Stimulated activated CD4-positive, alpha-beta T cell treated with anti-CD3 and anti-CD28 coated beads, Interleukin-4, amount 100 ng/mL, for 4 hours (primary cell): ENCODE measurements around the gene CMTM7.
A peak's percentile ranks its signal among the peaks of the same experiment; 100 is the strongest.
"Not testable (repeated sequence)": the region's sequence is repeated elsewhere in the genome, so short reads cannot be mapped to it uniquely, and the experiment has no call there.

ENCODE experiments used
- DNase-seq, 2 experiments: peaks; one replicate each; pipeline ENCODE4 v3.0.0-alpha.2; 2020

Gene CMTM7

DNA sequence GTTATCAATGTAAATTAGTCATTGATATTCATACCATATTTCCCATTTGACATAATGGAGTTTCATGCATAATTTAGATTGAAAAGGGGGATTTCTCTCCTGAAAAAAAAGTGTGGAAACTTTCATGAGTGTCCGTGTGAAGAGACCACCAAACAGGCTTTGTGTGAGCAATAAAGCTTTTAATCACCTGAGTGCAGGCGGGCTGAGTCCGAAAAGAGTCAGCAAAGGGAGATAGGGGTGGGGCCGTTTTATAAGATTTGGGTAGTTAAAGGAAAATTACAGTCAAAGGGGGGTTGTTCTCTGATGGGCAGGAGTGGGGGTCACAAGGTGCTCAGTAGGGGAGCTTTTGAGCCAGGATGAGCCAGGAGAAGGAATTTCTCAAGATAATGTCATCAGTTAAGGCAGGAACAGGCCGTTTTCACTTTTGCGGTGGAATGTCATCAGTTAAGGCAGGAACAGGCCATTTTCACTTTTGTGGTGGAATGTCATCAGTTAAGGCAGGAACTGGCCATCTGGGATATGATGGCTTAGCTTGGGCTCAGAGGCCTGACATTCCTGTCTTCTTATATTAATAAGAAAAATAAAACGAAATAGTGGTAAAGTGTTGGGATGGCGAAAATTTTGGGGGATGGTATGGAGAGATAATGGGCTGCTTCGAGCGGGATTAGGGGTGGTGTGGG is 69.3 kb downstream of the CMTM7 start:
- not testable (repeated sequence) for DNase-seq

DNA sequence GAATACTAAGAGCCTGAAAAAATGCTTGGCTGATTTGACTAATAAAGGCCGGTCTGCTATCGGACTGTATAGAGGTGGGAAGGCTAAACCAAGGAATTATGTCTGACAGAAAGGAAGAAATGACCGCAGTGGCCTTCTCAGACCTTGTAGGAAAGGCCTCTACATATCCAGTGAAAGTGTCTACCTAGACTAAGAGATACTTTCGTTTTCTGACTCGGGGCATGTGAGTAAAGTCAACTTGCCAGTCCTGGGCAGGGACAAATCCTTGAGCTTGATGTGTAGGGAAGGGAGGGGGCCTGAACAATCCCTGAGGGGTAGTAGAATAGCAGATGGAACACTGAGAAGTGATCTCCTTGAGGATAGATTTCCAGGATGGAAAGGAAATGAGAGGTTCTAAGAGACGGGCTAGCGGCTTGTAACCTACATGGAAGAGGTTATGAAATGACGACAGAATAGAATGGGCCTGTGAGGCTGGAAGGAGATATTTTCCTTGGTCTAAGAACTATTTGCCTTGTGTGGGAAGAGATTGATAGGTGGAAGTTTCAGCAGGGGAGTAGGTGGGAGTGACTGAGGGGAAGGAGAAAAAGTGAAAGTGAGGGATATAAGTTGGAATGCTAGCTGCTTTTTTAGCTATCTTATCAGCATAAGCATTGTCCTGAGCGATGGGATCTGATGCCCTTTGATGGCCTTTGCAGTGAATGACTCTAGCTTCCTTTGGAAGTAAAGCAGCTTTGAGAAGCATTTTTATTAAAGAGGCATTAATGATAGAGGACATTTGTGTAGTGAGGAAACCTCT is 70.7 kb downstream of the CMTM7 start:
- not testable (repeated sequence) for DNase-seq

DNA sequence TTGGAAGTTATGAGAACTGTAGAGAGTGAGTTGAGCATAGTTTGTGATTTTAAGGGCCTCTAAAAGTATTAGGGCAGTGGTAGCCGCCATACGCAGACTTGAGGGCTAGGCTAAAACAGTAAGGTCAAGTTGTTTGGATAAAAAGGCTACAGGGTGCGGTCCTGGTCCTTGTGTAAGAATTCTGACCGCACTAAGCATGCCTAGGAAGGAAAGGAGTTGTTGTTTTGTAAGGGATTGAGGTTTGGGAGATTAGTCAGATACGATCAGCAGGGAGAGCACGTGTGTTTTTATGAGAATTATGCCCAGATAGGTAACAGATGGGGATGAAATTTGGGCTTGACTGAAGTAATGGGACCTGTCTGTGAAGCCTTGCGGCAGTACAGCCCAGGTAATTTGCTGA is 71.8 kb downstream of the CMTM7 start:
- DNase-seq, result not testable (repeated sequence)

DNA sequence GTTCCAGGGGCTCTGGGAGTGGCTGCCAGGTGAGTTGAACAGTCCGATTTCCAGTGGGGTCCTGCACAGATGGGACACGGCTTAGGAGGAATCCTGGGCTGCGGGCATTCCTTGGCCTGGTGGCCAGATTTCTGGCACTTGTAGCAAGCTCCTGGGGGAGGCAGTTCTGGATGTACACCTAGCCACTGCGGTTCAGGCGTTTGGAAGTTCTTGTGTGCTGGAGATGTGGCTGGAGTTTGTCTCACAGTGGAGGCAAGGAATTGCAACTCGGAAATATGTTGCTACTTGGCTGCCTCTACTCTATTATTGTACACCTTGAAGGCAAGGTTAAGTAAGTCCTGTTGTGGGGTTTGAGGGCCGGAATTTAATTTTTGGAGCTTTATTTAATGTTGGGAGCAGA is 73.1 kb downstream of the CMTM7 start:
- DNase-seq, result not testable (repeated sequence)

DNA sequence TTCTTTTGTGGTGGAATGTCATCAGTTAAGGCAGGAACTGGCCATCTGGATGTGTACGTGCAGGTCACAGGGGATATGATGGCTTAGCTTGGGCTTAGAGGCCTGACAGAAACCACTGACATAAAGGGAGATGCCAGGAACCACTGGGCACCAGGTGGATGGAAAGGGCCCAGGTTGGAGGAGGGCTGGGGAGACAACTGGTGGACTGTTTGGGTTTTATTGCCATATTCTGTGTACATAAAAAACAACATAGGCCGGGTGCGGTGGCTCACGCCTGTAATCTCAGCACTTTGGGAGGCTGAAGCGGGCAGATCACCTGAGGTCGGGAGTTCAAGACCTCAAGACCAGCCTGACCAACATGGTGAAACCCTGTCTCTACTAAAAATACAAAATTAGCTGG is 75.2 kb downstream of the CMTM7 start:
- DNase-seq, result not testable (repeated sequence)

DNA sequence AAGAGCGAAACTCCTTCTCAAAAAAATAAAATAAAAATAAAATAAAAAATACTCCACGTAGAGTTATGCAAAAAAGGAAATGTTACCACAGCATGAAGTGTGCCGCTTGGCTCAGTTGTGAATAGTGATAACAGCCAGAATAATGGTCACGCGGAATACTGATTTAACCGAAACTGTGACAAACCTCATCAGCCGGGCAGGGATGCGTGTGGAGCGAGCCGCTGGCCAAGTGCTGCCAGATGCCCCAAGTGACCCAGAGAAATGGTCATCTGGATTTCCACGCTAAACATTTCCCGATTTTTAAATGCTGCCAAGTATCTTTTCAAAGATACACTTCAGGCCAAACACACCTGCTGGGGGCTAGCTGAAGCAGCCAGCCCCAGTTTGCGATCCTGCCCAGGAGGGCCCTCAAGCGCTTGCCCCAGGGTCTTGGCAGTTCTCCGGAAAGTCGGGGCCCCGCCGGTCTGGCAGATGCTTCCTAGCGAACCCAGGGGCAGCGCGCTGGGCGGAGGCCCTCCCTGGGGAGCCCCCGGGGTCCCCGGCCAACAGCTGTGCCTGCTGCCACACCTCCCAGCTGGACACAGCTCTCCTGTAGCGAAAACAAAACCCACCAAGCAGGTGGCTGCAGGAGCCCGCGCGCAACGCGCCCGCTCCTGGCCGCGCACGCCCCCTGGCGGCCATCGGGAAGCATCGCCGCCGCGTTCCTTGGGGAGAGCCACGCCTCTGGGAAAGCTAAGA is 75.8 kb downstream of the CMTM7 start:
- DNase-seq, result peak; percentile 68 to 77

DNA sequence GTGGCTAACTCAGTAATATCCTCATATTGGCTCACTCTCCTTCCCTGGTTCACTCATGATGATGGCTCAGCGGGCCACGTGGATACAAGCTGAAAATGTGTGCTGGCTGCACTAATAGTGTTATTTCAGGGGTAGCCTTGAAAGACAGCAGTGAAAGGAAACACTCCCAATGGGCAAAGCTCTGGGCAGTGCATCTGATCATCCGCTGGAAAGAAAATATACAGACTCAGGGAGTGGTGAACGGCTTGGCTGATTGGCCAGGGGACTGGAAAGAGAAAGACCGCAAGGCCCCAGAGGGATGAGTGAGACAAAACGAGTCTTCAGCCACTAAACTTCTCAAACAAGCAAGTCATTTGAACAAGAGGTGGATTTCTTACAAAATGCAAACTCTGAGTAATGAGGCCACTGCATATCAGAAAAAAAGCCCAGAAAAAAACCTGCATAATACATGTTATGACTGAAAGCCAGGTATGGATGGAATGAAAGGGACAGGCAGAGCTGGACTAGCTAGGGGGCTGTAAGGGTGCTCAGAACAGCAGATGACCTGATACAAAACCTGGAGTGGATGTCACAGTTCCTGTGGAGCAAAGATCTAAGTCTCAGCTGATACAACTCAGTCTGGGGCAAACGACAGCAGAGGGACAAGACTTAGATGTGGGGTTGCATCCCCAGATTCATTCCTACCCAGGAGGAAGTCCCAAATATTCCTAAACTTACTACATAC is 77.7 kb downstream of the CMTM7 start:
- no peak for DNase-seq

DNA sequence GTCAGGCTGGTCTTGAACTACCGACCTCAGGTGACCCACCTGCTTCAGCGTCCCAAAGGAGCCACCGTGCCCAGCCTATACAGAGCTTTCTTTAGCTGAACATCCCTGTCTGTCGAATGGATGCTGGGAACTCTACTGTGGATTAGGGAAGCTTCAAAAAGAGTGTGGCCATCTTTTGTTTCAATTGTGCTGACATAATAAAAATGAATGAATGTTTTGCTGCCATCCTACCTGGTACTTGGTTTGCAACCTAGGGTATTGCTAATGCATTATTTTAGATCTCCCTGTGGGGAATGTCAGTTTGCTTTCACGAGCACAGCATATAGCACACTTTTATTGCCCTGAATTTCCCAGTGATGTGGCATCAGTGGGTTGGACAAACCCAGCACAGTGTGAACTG is 78.7 kb downstream of the CMTM7 start:
- DNase-seq, result no peak

DNA sequence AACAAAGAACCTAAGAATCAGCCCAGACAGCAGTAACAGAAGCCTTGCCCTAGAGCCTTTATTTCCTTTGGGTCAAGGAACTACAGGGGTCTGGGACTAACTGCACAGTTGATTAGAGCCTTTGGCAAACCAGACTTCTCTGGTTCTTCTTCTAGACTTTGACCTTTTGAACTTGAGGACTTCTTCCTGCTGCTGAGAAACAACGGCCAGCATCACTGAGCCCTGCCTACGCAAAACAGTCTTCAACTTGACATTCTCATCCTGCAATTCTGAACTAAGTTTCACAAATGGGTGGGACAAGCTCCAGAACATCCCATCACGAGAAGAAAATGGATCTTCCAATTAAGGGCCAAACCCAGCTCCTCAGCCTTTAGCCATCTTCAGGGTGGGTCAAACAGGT is 79.6 kb downstream of the CMTM7 start:
- DNase-seq, result no peak

DNA sequence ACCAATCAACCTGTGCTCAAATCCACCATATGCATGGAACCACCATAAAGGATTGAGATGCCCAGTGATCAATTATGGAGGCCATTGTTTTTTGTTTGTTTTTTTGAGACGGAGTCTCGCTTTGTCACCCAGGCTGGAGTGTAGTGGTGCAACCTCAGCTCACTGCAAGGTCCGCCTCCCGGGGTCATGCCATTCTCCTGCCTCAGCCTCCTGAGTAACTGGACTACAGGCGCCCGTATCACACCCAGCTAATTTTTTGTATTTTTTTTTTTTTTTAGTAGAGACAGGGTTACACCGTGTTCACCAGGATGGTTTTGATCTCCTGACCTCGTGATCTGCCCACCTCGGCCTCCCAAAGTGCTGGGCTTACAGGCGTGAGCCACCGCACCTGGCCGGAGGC is 80.5 kb downstream of the CMTM7 start:
- DNase-seq, result not testable (repeated sequence)

DNA sequence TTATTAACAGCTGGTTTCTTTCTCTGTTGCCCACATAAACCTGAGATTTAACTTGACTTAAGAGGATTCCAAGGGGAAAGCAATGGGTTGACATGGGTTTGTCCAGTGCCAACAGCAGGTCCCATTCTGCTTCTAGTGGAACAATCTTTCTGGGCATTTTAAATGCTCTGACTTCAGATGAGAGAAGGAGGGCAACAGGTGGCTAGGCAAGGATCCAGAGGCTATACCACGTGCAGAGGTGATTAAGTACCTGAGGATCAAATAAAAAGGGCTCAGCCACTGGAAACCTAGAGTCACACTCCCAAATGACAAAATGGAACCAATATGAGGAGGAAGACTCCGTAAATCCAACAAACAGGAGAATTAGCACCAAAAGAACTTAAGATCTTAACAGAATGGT is 82.5 kb downstream of the CMTM7 start:
- DNase-seq, result no peak

DNA sequence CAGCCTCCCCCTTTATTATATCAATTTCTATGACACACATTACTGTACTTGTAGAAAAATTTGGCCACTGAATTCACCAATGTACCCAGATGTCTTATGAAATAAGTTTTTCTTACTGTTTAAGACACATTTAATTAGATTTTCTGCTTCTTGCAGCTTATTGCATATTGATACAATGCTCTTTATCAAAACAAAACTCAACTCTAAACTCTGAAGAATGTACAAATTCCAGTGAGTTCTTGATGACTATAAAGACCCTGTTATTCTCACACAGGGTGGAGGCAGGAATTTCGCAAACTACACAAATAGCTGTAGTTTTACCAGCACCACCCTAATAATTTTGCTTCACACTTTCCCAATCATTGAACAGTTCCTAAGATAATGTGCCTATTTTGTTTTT is 89.0 kb downstream of the CMTM7 start:
- DNase-seq, result no peak

DNA sequence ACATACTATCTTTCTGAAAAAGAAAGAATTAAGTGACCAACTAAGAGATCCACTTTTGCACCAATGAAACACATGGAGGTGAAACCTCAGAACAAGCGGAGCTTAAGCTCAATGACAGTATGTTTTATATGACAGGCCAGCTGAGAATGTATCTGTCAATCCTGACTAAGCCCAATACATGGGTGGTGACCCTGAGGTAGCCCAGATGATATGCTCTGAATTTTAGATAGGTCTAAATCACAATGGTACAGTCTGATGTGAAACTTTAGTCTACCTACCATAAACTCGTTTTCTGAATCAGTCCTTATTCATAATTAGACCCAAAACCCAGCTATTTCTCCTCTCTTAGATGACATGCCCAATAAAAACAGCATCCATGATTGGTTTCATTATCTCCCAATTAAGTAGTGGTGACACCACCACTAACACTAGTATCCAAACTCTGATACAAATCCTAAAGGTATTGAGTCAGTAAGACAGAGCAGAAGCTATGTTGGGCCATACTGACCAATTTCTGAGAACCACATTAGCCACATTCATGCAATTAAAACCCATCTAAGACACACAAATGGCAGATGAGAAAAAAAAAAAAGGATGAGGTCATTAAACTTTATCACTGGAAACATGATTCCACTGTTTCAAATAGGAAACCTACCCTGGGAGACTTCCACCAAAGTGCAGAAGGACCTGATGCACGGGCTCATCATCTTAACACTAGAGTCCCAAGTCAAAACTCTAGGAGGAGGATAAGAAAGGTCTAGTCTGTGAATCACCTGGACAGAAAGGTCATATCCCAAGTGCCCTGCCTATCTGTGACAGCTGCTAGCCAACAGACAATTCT is 90.4 kb downstream of the CMTM7 start:
- DNase-seq, result no peak

DNA sequence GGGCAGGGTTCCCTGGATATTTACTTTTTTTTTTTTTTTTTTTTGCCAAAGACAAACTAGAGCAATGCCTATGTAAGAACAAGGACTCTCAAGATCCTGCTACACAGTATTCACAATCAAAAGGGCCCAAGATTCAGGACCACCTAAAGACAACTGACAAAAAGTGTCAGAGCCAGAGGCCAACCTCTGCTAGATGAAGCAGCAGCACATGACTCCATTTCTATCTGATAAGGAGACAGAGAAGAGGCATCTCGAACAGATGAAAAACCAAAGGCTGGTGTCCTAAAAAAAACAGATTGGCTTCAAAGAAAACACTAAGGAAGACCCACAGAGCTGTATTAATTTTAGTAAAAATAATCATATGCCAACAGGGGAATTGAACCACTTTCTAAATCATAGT is 91.0 kb downstream of the CMTM7 start:
- DNase-seq, result no peak

DNA sequence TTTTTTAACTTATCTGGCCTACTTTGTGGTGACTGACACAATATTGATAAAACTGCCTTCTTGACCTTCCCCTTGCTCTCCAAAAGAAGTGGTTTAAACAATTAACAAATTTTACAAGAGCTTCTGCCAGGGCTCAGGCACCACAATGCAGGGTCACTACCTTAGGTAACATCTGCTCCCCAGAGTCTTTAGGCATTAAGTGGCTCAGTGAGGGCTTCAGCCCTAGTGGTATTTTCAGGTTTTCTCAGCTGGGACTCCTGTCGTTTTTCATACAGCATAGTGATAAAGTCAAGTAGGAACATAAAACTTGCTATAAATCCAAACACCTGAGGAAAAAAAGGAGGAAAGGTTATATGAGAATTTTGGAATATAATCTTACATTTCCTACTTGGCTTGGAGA is 92.1 kb downstream of the CMTM7 start:
- DNase-seq, result no peak

DNA sequence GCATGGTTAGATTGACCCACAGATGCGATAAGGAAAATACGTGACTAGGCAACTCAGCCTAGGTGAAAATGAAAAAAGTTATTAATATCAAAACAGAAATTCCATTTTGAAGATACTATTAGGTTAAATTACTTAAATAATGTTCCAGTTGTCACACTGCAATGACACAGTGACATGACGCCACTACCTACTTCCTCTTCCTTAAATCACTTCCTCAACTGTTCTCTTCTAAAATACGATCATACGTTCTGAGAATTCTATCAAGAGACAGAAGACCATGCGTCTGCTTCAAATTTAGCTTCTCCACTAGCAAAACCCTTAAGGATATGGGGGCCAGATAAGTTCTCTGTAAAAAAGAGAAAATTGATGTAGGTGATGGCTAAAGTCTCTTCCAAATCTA is 92.8 kb downstream of the CMTM7 start:
- no peak for DNase-seq

DNA sequence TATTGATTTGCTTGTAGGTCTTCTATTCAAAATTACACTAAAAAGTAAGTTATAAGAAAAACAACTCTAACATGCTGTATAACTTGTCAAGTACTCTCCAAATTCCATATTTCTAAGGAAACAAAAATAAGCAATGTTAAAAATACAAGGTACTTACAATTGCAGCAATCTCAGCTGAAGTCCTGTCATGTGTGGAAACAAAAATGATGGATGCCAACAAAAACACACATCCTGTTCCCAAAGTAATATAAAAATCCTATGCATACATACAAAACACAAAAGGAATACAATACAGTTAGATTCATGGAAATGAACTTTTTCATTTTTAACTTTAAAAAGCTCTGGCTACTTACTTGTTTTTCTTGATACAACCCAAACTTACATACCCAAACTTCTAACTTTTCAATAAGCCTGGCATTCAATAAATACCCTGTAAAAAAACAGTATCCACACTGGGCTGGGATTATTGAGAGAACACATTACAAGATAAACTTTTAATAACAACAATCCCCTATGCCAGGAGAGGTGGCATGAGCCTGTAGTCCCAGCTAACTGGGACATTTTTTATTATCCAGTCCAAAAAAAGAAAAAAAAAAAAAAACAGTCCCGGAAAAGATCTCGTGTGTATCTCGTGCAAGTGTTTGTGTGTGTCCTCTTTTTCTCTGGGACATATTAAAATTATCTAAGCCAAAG is 96.3 kb downstream of the CMTM7 start:
- no peak for DNase-seq

DNA sequence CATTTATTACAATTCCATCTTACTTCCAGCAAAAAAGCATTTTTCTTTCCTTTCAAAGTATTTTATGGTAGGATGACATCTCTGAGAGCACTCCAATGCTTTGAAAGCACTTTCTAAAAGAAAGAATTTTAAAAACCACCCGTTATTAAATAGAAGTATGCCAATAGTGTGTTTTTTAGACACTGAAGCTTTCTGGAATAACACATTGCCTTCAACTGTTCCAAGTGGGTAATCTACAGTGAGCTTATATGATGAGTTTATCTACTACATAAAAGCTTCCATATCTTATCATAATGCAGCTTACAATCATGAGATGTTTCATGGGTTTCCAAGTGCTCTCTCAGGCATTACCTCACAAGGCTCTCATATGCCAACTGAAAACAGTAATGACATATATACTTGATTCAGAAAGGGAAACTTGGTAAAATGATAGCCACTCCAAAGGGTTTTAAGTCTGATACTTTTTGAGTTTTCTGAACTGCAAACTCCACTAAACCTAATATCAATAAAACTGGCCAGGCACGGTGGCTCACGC is 96.9 kb downstream of the CMTM7 start:
- DNase-seq, result no peak

DNA sequence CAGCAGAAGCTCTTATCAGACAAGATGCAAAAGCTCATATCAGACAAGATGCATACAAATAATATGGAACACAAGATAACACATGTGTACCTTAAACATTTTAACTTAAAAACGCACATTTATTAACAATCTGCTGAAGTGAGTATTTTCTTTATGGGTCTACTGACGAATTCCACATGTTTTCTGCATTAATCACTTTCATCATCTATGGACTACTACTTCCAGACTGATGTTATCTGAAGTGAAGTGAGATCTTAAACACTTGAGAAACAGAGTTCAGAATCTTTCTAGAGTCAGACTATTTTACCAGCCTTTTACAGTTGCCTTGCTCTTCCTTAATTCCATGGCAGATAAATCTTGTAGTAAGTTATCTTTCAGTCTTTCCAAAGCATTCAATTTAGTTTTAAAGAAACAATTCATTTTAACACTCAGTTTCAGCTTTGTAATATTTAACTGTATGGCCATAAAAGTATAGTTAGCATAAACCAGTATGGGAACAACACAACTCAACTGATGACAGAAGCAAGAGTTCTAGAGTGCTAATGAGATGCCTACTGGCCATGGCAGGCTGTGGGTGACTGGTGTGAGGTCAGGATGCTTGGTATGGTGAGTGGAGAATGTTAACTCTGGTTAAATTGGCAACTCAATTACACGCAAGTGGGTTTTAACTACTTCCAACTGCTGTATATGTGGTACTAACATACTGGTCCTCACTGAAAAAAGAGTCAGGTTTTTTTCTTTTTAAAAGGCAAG is 101.2 kb downstream of the CMTM7 start:
- no peak for DNase-seq
